OCI-LY1 (cell line): ENCODE results near the gene PTPRZ1.

Source experiments
- EZH2 ChIP-seq: fragments of 200-600 bp; sonication (generic), shearing (Covaris generic); IDR thresholded peaks from 2 replicates; pipeline ENCODE4 v1.8.0; 2017; ENCODE audit warnings: borderline replicate concordance, mixed run types, mild to moderate bottlenecking, antibody characterized with exemption, low read length, moderate library complexity, mixed read lengths
- TF ChIP-seq, protein P1 (sequence below): fragments of 200-600 bp; sonication (generic), shearing (Covaris generic); IDR thresholded peaks from 2 replicates; pipeline ENCODE4 v1.5.1; 2017; ENCODE audit warnings: mild to moderate bottlenecking, antibody characterized with exemption, low read length, moderate library complexity, mixed read lengths

DNA sequence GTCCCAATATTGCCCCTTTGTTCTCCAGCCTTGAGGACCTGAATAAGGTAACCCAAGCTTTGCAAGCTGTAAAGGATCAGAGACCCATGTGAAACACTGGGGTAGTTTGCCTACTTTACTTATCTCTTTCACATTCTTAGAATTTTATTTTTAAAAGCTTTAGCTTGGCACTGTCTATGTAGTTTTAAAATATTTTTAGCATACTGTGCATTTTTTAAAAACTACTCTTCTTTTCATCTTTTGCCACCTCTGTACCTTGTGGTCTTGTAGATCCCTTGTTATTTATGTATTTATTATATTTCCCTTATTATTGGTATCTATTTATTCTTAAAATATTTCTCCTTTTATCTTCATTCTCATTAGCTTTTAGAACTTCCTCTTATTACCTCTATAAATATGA, 12.0 kb upstream of the PTPRZ1 start:
- TF ChIP-seq, protein P1, sequence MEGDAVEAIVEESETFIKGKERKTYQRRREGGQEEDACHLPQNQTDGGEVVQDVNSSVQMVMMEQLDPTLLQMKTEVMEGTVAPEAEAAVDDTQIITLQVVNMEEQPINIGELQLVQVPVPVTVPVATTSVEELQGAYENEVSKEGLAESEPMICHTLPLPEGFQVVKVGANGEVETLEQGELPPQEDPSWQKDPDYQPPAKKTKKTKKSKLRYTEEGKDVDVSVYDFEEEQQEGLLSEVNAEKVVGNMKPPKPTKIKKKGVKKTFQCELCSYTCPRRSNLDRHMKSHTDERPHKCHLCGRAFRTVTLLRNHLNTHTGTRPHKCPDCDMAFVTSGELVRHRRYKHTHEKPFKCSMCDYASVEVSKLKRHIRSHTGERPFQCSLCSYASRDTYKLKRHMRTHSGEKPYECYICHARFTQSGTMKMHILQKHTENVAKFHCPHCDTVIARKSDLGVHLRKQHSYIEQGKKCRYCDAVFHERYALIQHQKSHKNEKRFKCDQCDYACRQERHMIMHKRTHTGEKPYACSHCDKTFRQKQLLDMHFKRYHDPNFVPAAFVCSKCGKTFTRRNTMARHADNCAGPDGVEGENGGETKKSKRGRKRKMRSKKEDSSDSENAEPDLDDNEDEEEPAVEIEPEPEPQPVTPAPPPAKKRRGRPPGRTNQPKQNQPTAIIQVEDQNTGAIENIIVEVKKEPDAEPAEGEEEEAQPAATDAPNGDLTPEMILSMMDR = no peak
- TF ChIP-seq EZH2 = no peak
